ENCODE results near the gene RLN3.
"Not testable (repeated sequence)": the region's sequence is repeated elsewhere in the genome, so short reads cannot be mapped to it uniquely, and the experiment has no call there.

Gene RLN3

DNA sequence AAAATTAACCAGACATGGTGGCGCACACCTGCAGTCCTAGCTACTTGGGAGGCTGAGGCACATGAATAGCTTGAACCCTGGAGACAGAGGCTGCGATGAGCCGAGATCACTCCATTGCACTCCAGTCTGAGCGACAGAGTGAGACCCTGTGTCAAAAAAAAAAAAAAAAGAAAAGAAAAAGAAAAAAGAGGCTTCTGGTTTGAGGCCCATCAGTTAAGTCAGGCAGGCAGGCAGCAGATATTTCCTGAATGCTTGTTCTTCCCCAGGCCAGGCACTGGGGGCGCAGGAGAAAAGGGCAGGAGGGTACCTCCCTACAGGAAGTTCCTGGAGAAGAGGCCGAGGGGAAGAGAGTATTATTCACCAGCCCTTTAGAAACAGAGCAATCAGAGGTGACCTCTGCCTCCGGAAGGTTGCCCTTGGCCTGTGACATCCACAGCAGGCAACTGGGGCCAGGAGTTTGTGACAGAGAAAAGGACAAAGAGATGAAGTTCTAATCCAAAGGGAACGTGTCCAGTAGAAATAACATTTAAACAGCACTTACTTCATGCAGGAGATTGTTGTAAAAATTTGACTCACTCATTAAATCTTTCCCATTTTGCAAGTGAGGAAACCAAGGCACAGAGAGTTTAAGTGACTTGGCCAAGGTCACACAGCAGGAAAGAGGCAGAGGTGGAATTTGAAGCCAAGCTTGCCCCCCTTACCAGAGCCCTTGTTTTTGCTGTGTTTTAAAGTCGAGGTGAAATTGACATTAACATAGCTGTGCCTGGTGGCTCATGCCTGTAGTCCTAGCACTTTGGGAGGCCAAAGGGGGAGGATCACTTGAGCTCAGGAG is 4.3 kb upstream of the RLN3 start:
- POLR2A ChIA-PET: no interaction called here

DNA sequence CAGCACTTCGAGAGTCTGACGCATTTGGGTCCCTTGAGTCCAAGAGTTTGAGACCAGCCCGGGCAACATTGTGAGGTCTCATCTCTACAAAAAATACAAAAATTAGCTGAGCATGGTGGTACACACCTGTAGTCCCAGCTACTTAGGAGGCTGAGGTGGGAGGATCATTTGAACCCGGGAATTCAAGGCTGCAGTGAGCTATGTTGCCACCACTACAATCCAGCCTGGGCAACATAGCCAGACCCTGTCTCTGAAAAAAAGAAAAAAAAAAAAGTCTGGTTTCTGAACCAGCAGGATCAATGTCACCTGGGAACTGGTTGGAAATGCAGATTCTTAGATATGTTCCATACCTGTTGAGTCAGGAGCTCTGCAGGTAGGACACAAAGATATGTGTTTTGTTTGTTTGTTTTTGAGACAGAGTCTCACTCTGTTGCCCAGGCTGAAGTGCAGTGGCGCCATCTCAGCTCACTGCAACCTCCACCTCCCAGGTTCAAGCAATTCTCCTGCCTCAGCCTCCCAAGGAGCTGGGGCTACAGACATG is 1.2 kb upstream of the RLN3 start:
- POLR2A ChIA-PET; DNase-seq (ENCODE audit: extremely low spot score): not testable (repeated sequence)
- CTCF ChIA-PET: interaction anchor here (1.1 to 1.5 kb wide), 3 partner anchors 16 to 146 kb away, joined by 3 to 5 read pairs (median 4); no protein-coding TSS in a partner anchor

More for the DNA sequence above, 4.3 kb upstream of the RLN3 start:
- CTCF ChIA-PET: interaction anchor here (0.8 to 6.0 kb wide), 5 partner anchors 8 to 121 kb away, joined by 3 to 25 read pairs (median 3); partner anchors contain the start of gene IL27RA
- TF ChIP-seq, protein P1, sequence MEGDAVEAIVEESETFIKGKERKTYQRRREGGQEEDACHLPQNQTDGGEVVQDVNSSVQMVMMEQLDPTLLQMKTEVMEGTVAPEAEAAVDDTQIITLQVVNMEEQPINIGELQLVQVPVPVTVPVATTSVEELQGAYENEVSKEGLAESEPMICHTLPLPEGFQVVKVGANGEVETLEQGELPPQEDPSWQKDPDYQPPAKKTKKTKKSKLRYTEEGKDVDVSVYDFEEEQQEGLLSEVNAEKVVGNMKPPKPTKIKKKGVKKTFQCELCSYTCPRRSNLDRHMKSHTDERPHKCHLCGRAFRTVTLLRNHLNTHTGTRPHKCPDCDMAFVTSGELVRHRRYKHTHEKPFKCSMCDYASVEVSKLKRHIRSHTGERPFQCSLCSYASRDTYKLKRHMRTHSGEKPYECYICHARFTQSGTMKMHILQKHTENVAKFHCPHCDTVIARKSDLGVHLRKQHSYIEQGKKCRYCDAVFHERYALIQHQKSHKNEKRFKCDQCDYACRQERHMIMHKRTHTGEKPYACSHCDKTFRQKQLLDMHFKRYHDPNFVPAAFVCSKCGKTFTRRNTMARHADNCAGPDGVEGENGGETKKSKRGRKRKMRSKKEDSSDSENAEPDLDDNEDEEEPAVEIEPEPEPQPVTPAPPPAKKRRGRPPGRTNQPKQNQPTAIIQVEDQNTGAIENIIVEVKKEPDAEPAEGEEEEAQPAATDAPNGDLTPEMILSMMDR (IDR thresholded peaks at IDR 0.05; ENCODE audit: control extremely low read depth, extremely low read depth, low read depth, missing control alignments): peak; percentile 32
- DNase-seq (ENCODE audit: extremely low spot score): no peak

DNA sequence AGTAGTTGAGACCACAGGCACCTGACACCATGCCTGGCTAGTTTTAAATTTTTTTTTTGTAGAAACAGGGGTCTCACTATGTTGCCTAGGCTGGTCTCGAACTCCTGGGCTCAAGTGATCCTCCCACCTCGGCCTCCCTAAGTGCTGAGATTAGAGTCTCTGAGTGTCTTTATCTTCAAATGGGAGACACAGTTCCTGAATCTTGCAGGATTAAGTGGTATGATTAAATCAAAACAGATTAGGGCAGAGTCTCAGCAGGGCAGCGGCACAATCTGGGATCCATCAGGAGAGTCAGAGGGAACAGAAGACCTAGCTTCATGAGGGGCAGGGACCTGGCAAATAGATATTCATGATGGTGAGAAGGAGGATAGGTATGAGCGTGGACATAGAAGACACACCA is 953 bp downstream of the RLN3 start:
- TF ChIP-seq, protein P1 (IDR thresholded peaks at IDR 0.05; ENCODE audit: control extremely low read depth, extremely low read depth, low read depth, missing control alignments): no peak
- ChIA-PET POLR2A (no interaction called here), CTCF (interaction anchor here (1.0 to 1.3 kb wide), 4 partner anchors 10 to 108 kb away, joined by 3 to 5 read pairs (median 4); partner anchors contain the start of gene ASF1B)
- DNase-seq (ENCODE audit: extremely low spot score): no peak

DNA sequence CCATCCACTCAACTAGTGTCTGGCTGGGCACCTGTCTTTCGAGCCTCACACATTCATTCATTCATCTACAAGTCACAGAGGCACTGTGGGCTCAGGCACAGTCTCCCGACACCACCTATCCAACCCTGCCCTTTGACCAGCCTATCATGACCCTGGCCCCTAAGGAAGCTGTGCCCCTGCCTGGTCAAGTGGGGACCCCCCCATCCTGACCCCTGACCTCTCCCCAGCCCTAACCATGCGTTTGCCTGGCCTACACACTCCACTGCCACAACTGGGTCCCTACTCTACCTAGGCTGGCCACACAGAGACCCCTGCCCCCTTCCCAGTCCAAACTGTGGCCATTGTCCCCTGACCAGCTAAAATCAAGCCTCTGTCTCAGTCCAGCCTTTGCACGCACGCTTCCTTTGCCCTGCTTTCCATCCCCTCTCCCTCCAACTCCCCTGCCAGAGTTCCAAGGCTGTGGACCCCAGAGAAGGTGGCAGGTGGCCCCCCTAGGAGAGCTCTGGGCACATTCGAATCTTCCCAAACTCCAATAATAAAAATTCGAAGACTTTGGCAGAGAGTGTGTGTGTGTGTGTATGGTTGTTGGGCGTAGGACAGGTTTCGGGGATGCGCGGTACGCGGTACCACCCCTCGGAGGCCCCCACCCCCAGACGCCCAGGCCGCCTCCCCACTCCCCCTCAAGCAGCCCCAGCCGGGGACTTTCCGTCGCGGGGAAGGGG is 3.2 kb downstream of the RLN3 start:
- TF ChIP-seq, protein P1 (IDR thresholded peaks at IDR 0.05; ENCODE audit: control extremely low read depth, extremely low read depth, low read depth, missing control alignments): no peak
- CTCF ChIA-PET: interaction anchor here (0.6 to 3.4 kb wide), 27 partner anchors 11 to 317 kb away, joined by 3 to 25 read pairs (median 4); partner anchors contain the start of gene MISP3
- no peak for DNase-seq (ENCODE audit: extremely low spot score)
- POLR2A ChIA-PET: interaction anchor here (0.6 to 0.7 kb wide), 2 partner anchors 22 to 25 kb away, joined by 3 to 4 read pairs; partner anchors contain the start of gene RFX1

DNA sequence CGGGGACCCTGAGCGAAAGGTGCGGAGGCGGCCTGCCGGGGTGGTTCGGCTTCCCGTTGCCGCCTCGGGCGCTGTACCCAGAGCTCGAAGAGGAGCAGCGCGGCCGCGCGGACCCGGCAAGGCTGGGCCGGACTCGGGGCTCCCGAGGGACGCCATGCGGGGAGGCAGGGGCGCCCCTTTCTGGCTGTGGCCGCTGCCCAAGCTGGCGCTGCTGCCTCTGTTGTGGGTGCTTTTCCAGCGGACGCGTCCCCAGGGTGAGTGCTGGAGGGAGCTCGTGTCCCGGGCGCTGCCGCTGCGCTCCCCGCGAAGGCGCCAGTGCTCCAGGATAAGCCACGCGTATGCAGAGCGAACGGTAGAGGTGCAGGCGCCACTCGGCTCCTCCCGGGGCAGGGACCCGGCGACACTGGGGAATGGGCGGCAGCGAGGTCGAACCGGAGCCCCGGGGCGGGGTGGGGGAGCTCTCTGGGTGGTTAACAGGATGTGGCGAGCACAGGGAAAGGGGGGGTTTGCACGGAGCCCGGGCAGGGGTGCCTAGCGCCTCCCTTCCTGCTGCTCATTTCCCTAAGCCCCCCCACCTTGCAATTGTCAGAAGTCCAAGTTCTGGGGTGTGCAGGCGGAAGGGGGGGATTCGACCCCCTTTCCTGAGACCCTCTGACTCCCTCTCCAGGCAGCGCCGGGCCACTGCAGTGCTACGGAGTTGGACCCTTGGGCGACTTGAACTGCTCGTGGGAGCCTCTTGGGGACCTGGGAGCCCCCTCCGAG is 4.0 kb downstream of the RLN3 start, which contains the start of gene IL27RA:
TSS of gene IL27RA (plus strand) at position 44 of the 762 bp plus-strand sequence. CDS start at position 155, 111 bp downstream.
- TF ChIP-seq, protein P1 (IDR thresholded peaks at IDR 0.05; ENCODE audit: control extremely low read depth, extremely low read depth, low read depth, missing control alignments): peak; percentile 85
- ChIA-PET CTCF (interaction anchor here (0.6 to 3.4 kb wide), 27 partner anchors 10 to 316 kb away, joined by 3 to 25 read pairs (median 4); partner anchors contain the start of gene MISP3), POLR2A (interaction anchor here (0.6 to 0.7 kb wide), 2 partner anchors 21 to 26 kb away, joined by 3 to 4 read pairs; partner anchors contain the start of gene RFX1)
- peak; percentile 81 for DNase-seq (ENCODE audit: extremely low spot score)

DNA sequence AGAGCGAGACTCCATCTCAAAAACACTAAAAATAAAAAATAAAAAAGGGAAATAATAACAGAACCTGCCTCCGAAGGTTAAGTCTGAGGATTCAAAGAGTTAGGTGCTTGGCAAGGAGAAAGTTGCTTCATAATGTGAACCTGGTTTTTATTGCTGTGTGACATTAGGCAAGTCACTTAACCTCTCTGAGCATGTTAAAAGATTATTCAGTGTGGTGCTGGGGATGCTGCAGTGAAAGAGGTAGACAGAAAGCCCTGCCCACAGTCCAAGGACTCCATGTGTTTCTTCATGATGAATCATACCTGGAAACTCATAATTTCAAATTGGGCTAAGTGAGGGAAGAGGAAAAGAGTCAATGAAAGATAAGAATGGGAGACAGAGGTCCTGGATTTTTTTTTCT is 6.0 kb downstream of the RLN3 start:
- TF ChIP-seq, protein P1 (IDR thresholded peaks at IDR 0.05; ENCODE audit: control extremely low read depth, extremely low read depth, low read depth, missing control alignments): no peak
- ChIA-PET CTCF (interaction anchor here (1.2 to 3.4 kb wide), 2 partner anchors 15 to 152 kb away, joined by 3 to 11 read pairs; no protein-coding TSS in a partner anchor), POLR2A (no interaction called here)
- DNase-seq (ENCODE audit: extremely low spot score): no peak

DNA sequence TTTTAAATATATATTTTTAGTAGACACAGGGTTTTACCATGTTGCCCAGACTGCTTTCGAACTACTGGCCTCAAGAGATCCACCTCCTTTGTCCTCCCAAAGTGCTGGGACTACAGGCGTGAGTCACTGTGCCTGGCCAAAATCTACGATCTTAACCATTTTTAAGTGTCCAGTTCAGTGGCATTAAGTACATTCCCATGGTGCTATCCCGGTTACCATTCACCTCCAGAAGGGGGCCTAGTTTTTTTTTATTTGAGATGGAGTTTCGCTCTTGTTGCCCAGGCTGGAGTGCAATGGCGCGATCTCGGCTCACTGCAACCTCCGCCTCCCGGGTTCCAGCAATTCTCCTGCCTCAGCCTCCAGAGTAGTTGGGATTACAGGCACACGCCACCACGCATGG is 7.2 kb downstream of the RLN3 start:
- ChIA-PET CTCF (interaction anchor here (1.3 to 1.4 kb wide), 2 partner anchors 24 to 158 kb away, joined by 3 to 5 read pairs; partner anchors contain the start of gene NANOS3), POLR2A (interaction anchor here (0.7 kb wide), 1 partner anchor 482 kb away, joined by 5 read pairs; no protein-coding TSS in a partner anchor)
- DNase-seq (ENCODE audit: extremely low spot score): not testable (repeated sequence)
